HAP-1 (cell line): Measurements from ENCODE around the gene F10.
"Not testable (repeated sequence)": the region's sequence is repeated elsewhere in the genome, so short reads cannot be mapped to it uniquely, and the experiment has no call there.

ENCODE experiments used
- DNase-seq, 2 experiments: peaks; one replicate each; pipeline ENCODE4 v3.0.0-alpha.2; 2016 to 2020; ENCODE audit warnings: low spot score in 2 of 2
- H3K27me3 ChIP-seq: fragments of 250-450 bp; sonication (Bioruptor Pico); 2 replicates; pipeline ENCODE4 v1.5.1; 2020; ENCODE audit warnings: low read depth, mild to moderate bottlenecking, moderate library complexity
- H3K36me3 ChIP-seq: fragments of 250-450 bp; sonication (Bioruptor Pico); replicated peaks from 2 replicates; pipeline ENCODE4 v1.5.1; 2020; ENCODE audit warnings: mild to moderate bottlenecking
- H3K4me1 ChIP-seq: fragments of 250-450 bp; sonication (Bioruptor Pico); 2 replicates; pipeline ENCODE4 v1.5.1; 2020; ENCODE audit warnings: mild to moderate bottlenecking
- H3K4me3 ChIP-seq: fragments of 250-450 bp; sonication (Bioruptor Pico); 2 replicates; pipeline ENCODE4 v1.5.1; 2020; ENCODE audit warnings: mild to moderate bottlenecking, moderate library complexity
- H3K9me3 ChIP-seq: fragments of 250-450 bp; sonication (Bioruptor Pico); 2 replicates; pipeline ENCODE4 v1.5.1; 2020; ENCODE audit warnings: mild to moderate bottlenecking, moderate library complexity
- in situ Hi-C: fragments of 300-500 bp; cut with MboI; formaldehyde crosslinking; loops from 3 replicates; pipeline ENCODE4 v1.14.3; 2020; ENCODE audit warnings: low sequenced_read_pairs, inconsistent platforms, mixed read lengths

Gene F10

DNA sequence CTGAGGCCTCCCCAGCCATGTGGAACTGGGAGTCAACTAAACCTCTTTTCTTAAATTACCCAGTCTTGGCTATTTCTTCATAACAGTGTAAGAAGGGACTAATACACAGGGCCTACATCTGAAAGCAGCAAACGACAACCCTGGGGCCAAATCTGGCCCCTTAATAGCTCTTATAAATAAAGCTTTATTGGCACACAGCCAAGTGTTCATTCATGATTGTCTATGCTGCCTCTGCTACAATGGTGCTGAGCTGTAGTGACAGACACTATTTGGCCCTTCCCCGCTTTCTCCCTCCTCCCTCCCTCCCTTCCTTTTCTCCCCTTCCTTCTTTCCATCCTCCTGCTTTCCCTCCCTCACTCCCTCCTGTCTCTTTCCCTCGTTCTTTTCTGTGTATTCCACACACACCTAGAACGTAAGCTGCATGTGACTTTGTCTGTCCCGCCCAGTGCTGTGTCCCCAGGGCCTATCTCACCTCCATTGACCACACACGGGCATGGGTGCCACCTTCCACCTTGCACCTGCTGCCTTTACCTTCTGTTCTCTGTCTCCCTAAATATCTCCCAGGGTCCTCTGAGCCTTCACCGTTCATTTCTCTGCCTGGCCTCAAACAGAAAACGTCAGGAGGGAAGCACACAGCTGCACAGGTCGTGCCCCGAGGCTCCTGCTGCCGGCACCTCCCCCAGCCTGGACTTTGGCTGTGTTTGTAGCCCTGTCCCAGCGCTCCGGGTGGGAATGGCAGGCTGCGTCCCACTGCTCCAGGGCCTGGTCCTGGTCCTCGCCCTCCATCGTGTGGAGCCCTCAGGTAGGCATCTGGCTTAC is 35.5 kb downstream of the F10 start, which contains the start of gene PROZ:
PROZ (plus strand) TSS at position 720 of the 819 bp plus-strand sequence; CDS start at position 733, 13 bp downstream.
- H3K27me3 ChIP-seq = peaks cover 5% of the 10 kb centered on the region
- DNase-seq = peak in 1 of 2 experiments; percentile 9
- in situ Hi-C loops = no loop called here
- no peaks in the 10 kb centered on the region; the same call in 1 of the 2 replicates for H3K36me3 ChIP-seq
- H3K4me3 ChIP-seq = no peak within 1 kb of the TSS
- no peaks in the 10 kb centered on the region for H3K9me3 ChIP-seq
- peaks cover 12% of the 10 kb centered on the region for H3K4me1 ChIP-seq

DNA sequence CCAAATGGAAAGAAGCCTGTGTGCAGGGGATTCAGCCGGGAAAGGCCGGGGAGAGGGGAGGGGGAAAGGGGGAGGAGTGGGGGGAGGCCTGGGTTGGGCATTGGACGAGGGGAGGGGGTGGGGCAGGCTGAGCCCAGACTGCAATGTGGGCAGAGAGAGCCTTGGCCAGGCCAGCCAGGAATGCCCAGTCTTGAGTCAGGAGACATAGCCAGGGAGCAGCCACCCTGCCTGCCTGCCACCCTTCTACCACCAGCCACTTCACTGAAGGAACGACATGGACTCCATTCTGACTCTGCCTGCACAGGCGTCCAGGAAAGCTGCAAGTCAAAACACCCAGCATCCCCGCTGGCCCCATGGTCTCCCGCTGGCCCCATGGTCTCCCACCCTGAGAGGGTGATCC is 36.3 kb downstream of the F10 start:
- DNase-seq = no peak
- Histone ChIP-seq H3K9me3 (no peaks in the 10 kb centered on the region), H3K27me3 (peaks cover 9% of the 10 kb centered on the region), H3K4me3 (no peak overlapping the region), H3K36me3 (no peaks in the 10 kb centered on the region; the same call in 1 of the 2 replicates), H3K4me1 (peaks cover 6% of the 10 kb centered on the region)
- in situ Hi-C loops = no loop called here

DNA sequence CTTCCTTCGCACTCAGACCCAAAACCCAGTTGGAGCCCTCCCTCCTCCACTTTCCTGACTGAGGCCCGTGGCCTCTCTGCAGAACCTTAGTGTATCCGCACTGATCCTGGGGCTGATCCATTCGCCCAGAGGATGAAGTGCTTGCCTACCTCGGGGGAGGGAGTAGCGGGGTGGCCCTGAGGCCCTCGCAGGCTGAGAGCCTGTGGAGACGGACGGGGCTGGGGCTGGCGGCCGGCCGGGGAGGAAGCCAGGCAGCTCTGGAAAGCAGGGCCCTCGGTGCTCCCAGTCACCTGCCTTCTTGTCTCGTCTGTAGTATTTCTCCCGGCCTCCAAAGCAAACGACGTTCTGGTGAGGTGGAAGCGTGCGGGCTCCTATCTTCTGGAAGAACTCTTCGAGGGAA is 37.1 kb downstream of the F10 start:
- Histone ChIP-seq H3K36me3 (no peaks in the 10 kb centered on the region; the same call in 1 of the 2 replicates), H3K27me3 (peaks cover 9% of the 10 kb centered on the region), H3K9me3 (no peaks in the 10 kb centered on the region), H3K4me3 (no peak overlapping the region), H3K4me1 (peaks cover 2% of the 10 kb centered on the region)
- in situ Hi-C loops = no loop called here
- peak in 1 of 2 experiments; percentile 9 for DNase-seq

DNA sequence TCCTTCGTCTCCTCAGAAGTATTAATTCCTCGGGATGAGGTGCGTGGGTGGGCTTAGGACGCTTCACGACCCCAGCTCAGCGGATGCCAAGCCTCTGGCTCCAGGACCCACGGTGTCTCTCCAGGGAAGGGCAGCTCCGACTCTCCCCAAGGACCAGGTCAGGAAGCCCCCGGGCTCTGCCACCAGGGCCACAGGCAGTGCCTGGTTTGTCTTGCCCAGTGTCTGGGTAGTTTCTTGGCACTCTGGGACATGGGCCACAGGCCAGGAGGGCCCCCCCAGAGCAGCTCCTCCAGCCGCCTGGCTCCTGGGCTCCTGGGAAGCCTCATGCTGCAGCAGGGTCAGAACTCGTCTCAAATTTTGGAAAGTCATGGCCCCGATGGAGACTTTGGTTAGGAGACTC is 38.4 kb downstream of the F10 start:
- no peaks in the 10 kb centered on the region for H3K4me1 ChIP-seq
- no peaks in the 10 kb centered on the region for H3K9me3 ChIP-seq
- no peak for DNase-seq
- in situ Hi-C loops = no loop called here
- H3K4me3 ChIP-seq = no peak overlapping the region
- H3K36me3 ChIP-seq = no peaks in the 10 kb centered on the region
- H3K27me3 ChIP-seq = peaks cover 9% of the 10 kb centered on the region

DNA sequence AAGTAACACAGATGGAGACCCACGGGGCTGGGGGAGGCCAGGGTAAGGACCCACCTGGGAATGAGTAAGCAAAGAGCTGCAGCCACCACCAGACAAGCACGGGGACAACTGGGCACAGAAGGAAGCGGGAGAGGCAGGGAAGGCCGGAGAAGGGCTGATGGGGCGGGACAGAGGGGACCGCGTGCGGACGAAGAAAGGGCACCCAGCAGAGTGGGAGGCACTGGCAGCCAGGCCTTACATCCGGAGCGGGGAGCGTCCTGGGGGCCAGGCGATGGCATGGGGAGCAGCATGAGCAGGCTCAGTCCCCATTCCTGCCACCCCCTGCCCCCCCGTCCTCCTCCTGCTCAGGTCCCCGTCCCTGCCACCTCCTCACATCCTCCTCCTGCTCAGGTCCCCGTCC is 38.8 kb downstream of the F10 start:
- H3K4me3 ChIP-seq = no peak overlapping the region
- H3K36me3 ChIP-seq = no peaks in the 10 kb centered on the region
- H3K27me3 ChIP-seq = peaks cover 9% of the 10 kb centered on the region
- no peaks in the 10 kb centered on the region for H3K4me1 ChIP-seq
- no peaks in the 10 kb centered on the region for H3K9me3 ChIP-seq
- no peak for DNase-seq
- in situ Hi-C loops = no loop called here

DNA sequence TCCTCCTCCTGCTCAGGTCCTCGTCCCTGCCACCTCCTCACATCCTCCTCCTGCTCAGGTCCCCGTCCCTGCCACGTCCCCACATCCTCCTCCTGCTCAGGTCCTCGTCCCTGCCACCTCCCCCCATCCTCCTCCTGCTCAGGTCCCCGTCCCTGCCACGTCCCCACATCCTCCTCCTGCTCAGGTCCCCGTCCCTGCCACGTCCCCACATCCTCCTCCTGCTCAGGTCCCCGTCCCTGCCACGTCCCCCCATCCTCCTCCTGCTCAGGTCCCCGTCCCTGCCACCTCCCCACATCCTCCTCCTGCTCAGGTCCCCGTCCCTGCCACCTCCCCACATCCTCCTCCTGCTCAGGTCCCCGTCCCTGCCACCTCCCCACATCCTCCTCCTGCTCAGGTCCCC is 39.4 kb downstream of the F10 start:
- DNase-seq, H3K36me3 ChIP-seq, H3K4me3 ChIP-seq, H3K9me3 ChIP-seq, H3K27me3 ChIP-seq, H3K4me1 ChIP-seq, in situ Hi-C loops: not testable (repeated sequence)

DNA sequence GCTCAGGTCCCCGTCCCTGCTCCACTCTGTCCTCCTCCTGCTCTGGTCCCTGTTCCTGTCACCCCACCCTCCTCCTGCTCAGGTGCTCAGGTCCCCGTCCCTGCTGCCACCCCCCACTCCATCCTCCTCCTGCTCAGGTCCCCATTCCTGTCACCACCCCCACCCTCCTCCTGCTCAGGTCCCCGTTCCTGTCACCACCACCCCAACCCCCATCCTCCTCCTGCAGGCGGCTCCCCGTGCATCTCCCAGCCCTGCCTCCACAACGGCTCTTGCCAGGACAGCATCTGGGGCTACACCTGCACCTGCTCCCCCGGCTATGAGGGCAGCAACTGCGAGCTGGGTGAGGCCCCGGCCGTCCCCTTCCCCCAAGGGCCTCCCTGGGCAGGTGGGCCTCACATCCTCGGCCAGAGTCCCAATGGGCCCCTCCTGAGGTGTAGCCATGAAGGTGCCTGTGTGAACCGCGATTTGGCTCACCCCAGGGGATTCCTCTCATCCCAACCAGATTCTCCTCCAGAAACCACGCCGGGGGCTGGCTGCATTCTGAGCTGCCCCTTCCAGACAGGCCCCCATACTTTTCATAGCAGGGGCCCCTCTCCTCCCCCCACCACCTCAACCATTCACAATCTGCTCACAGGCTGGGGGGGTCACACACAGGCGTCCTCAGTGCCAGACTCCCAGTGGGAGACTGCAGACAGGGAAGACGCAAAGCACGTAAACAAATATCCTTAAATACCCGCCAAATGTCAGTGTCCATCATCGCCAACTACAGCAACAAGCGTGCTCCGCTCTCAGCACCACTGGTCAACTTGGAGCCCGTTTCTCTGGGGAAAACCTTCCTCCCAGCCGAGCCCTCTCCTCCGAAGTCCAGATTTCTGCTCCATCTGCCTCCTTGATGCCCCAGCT is 40.4 kb downstream of the F10 start:
- in situ Hi-C loops = no loop called here
- Histone ChIP-seq H3K4me3 (no peak overlapping the region), H3K4me1 (no peaks in the 10 kb centered on the region), H3K27me3 (peaks cover 9% of the 10 kb centered on the region), H3K36me3 (peaks cover 5% of the 10 kb centered on the region), H3K9me3 (no peaks in the 10 kb centered on the region)
- DNase-seq = no peak

DNA sequence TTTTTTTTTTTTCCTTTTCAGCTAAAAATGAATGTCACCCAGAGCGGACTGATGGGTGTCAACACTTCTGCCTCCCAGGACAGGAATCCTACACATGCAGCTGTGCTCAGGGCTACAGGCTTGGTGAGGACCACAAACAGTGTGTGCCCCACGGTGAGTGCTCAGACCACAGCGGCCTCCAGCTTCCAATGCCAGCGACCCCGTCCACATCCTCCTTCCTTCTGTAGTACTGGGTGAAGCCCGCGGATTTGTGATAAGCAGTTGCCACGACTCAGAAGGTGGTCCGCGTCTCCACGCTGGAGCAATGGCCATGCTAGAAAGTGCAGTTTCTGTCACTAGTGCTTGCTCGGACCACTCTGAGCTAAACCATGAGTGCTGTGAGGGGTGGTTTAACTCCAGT is 41.9 kb downstream of the F10 start:
- Histone ChIP-seq H3K27me3 (peaks cover 9% of the 10 kb centered on the region), H3K4me1 (no peaks in the 10 kb centered on the region), H3K4me3 (no peak overlapping the region), H3K36me3 (peaks cover 9% of the 10 kb centered on the region), H3K9me3 (no peaks in the 10 kb centered on the region)
- DNase-seq = no peak
- in situ Hi-C loops = no loop called here

DNA sequence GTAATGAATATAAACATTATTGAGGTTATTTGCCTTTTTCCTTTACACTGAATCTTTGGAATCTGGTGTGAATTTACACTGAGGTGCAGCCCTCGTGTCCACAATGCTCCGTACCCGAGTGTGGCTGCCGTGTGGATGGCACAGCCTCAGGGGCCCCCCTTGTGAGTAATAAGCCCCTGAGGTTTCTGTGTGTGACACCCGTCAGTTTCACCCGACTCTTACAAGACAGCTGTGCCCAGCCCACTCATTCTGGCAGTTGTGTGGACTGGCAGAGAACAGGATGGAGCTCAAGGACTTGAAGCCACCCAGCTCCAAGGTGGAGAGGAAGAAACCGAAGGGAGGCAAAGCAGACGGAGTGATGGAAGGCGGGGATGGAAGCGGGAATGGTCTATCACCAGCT is 43.7 kb downstream of the F10 start:
- no peak overlapping the region for H3K4me3 ChIP-seq
- peaks cover 9% of the 10 kb centered on the region for H3K27me3 ChIP-seq
- peaks cover 12% of the 10 kb centered on the region for H3K36me3 ChIP-seq
- no peak for DNase-seq
- in situ Hi-C loops = no loop called here
- no peaks in the 10 kb centered on the region for H3K9me3 ChIP-seq
- no peaks in the 10 kb centered on the region for H3K4me1 ChIP-seq

DNA sequence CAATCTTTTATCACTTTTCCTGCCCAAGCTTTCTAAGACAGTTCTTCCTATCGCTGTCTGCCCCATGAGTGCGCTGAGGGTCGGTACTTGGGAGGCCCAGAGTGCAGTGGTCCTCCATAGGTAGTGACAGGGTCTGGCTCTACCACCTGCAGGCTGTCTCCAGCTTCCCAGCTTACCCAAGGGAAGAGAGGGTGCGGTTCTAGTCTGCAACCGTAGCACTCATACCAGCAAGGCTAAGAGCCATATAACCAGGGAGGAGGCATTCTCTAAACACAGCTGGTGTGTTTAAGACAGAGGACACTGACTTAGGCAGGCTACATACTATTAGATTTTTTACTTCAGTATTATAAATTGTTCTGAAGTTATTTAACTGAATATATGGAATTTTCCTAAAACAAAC is 44.1 kb downstream of the F10 start:
- no peaks in the 10 kb centered on the region for H3K4me1 ChIP-seq
- H3K36me3 ChIP-seq = peaks cover 16% of the 10 kb centered on the region

DNA sequence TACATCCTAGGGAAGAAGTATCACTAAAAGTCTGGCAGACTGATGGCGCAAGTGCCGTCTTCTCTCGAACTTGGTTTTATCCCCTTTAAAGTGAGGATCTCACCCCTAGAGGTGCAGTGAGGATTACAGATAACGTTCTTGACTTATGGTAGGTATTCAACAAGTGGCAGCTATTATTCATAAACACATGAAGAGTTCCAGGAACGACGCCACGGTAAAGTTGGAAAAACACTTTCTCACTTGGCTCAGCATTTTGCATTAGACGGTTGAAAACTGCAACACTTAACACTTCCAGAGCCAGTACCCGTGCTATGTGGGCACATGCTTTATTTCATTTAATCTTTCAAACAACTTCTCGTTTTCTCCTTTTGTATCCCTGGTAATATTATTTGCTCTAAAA is 44.6 kb downstream of the F10 start:
- Histone ChIP-seq H3K36me3 (peaks cover 20% of the 10 kb centered on the region), H3K4me3 (no peak overlapping the region), H3K27me3 (peaks cover 6% of the 10 kb centered on the region), H3K4me1 (no peaks in the 10 kb centered on the region), H3K9me3 (no peaks in the 10 kb centered on the region)
- DNase-seq = no peak
- in situ Hi-C loops = no loop called here

More for the DNA sequence above, 44.1 kb downstream of the F10 start:
- peaks cover 6% of the 10 kb centered on the region for H3K27me3 ChIP-seq
- in situ Hi-C loops = no loop called here
- H3K9me3 ChIP-seq = no peaks in the 10 kb centered on the region
- DNase-seq = no peak
- H3K4me3 ChIP-seq = no peak overlapping the region

DNA sequence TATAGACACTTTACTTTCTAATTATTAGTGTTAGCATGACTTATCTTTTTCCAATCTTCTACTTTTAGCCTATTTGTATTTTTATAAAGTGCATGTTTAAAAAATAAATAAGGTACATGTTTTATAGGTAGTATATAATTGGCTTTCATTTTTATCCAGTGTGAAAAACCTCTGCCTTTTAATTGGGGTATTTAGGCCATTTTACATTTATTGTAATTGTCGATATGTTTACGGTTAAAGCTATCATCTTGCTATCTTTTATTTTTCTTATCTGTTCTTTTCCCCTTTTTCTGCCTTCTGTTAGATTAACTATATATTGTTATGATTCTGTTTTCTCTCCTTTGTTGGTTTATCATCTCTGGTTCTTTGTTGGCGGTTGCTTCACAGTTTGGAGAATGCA is 45.0 kb downstream of the F10 start:
- no peak for DNase-seq
- peaks cover 6% of the 10 kb centered on the region for H3K27me3 ChIP-seq
- H3K4me3 ChIP-seq = no peak overlapping the region
- in situ Hi-C loops = no loop called here
- peaks cover 20% of the 10 kb centered on the region for H3K36me3 ChIP-seq
- no peaks in the 10 kb centered on the region for H3K4me1 ChIP-seq
- H3K9me3 ChIP-seq = no peaks in the 10 kb centered on the region

DNA sequence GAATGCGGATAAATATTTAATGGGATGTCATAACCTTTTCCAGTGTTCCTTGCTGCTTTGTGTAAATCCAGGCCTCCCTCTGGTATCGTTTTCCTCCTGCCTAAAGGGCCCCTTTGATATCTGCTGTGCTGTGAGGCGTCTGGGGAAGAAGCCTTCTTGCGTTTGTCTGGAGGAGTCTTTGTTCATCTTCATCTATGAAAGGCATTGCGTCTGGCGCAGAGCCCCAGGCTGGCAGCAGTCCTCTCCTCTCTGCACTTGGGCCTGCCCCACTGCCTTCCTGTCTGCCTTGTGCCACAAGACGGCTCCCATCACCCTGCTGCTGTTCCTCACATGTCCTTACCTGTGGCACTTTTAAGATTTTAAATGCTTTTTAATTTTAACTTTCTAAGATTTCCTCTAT is 45.6 kb downstream of the F10 start:
- Histone ChIP-seq H3K4me1 (no peaks in the 10 kb centered on the region), H3K4me3 (no peak overlapping the region), H3K36me3 (peaks cover 26% of the 10 kb centered on the region), H3K9me3 (no peaks in the 10 kb centered on the region), H3K27me3 (peaks cover 3% of the 10 kb centered on the region)
- in situ Hi-C loops = no loop called here
- DNase-seq = no peak
